Measurements from ENCODE around the gene KCNQ1OT1.
A peak's percentile ranks its signal among the peaks of the same experiment; 100 is the strongest.

KCNQ1OT1 gene

DNA sequence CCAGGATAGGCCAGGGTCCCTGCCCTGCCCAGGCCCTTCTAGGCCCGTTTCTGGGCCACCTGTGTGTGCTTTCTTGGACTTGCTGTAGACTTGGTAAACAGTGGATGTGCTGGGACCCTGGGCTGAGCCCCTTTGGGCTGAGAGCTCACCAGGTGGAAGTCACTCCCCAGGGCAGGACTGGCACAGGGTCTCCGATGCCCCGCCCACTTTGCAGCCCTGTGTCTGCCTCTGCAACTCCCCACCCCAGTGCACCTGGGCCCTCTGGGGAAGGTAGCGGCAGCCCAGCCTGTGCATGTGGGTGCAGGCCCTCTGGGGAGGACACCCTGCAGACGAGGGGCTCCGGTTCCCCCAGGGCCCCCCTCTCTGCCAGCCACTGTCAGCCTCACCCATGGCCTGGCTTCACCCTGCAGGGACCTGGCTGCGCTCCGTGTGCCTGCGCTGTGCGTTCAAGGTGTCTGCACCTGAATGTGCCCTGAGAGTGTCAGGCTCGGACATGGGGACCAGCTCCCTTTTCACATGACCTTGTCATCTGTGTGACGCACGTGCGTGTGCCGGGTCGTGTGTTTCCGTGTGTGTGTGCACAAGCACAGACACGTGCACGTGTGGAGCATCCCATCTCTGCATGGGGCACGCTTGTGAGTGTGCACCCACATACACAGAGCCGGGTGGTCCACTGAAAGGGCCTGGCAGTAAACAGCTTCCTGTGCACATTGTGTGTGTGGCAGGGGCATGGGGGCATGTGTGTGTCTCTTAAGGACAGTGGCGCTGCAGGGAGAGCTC lies 118.5 kb downstream of the KCNQ1OT1 start:
- DNase-seq = peak; percentile 42

- DNase-seq = peak; percentile 35
Observed at GRCh38 chr11:2580571-2581001, 119.2 kb downstream of the KCNQ1OT1 start.

DNA sequence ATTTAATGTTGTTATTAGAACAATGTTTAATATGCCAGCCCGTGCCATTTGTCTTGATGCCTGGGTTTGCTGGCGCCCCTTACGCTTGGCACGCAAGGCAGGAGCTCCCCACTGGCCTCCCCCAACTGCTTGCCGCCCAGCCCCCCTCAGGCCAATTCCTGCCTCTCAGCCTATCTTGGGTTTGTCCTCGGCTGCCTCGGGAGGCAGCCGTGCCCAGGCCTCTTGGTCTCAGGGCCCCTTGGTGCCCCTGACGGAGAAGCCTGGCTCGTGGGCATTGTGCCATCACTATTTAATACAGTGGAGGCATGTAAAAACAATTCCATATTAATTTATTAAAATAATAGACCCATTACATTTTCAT lies 119.8 kb downstream of the KCNQ1OT1 start:
- peak; percentile 21 for DNase-seq

DNA sequence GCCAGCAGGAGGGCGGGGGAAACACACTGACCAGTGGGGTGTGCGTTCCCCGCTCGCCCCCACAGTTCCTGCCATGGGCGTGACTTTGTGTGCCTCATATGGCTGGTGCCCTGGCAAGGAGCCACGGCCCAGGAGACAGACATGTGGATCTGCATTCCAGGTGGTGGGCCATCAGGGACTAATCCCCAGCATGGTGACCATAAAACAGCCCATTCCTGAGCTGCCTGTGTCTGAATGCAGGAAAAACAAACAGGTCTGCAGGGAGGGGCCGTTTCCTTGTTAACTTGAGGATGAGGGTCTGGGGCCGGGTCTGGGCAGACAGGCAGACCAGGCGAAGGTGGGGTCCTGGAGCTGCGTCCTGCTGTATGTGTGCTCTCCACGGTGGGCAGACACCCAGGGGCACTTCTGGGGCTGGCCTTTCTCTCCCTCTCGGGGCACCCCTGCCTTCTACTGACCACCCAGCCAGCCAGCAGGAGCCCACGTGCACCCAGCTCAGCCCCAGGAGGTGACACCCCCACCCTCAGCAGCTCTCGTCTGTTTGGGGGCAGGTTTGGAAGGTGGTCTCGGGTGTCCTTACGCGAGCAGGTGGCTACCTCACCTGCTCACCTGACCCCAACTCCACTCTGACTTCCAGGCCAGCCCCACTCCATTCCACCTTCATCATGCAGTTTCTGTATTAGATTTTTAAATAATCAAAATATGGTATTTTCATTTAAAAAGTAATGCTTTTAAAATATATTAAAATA lies 120.3 kb downstream of the KCNQ1OT1 start:
- DNase-seq = peak; percentile 44

GRCh38 chr11:2578929-2579270 lies 120.9 kb downstream of the KCNQ1OT1 start:
- DNase-seq = no peak

DNA sequence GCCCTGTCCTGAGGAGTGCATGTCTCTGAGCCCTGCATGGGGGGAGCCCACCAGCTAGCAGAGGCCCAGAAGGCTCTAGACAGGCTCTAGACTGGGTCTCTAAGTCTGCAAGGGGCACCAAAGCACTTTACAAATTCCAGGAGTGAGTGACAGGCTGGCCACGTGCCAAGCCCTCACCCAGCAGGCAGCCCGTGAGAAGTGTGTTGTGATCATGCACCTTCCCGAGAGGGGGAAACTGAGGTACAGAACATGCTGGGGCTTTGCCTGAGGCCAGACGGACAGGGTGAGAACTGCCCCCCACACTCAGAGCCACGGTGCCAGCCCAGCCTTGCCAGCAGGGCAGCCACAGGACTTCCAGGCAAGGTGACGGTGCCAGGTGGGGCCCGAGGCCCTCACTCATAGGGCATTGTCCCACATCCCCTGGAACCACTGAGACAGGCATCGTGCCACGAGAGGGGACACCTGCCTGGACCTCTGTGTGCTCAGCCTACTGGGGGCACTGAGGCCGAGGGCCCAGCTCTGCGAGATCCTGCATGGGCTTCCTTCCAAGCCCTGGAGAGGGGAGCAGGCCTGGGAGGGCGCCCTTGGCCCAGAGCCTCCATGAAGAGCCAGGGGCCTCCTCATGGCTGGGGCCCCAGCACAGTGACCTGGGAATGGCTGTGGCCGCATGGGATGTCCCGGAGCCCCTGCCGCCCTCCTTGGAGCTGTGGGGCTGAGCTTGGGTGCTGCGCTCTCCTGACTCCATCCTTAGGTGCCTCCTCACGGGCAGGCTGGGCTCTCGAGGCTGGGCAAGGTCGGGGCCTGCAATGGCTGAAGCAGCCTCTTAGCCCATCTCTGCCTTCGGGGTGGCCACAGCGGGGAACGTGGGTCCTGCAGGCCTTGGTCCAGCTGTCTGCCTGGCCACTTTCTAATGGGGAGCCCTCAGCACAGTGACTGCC lies 121.5 kb downstream of the KCNQ1OT1 start:
- peak; percentile 43 for DNase-seq

- peak; percentile 37 for DNase-seq
Observed at GRCh38 chr11:2577031-2577990, 122.5 kb downstream of the KCNQ1OT1 start.

DNA sequence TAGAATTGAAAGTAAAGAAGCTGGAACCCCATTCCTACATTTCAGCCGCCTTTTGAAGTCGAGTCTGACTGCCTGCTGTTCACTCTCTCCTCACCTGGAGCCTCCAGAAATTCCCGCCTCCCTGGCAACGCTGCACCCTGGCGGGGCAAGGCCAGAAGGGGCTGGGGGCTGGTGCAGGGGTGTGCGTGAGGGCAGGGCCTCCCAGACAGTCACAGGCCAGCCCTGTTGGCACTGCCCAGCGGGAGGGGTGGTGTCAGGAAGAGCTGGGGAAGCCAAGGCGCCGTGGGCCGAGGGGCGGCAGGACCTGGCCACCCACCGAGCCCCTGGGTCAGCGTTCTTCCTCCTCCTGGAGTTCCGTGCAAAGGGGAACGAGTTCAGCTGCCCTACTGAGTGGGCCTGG lies 123.2 kb downstream of the KCNQ1OT1 start:
- peak; percentile 46 for DNase-seq

- DNase-seq = peak; percentile 41
Observed at GRCh38 chr11:2576111-2576510, 123.7 kb downstream of the KCNQ1OT1 start.

DNA sequence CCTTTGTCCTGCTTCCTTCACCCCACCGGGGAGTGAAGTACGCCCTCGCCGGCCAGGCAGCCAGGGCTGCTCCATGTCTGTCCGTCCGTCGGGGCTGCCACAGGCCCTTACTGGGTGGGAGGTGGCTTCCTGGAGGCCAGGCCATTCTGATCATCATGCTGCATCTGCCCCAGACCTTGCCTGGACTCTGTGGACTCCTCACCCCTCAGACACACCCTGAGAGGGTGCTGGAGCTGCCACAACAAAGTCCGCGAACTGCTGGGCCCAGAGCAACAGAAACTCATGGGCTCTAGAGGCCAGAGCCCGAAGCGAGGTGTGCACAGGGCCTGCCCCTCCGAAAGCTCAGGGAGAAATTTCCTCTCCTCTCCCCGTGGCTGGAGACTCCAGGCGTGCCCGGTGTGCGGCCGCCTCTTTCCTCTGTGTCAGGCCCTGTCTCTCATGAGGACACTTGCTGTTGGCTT lies 124.2 kb downstream of the KCNQ1OT1 start:
- DNase-seq = peak; percentile 43

GRCh38 chr11:2574553-2575535 lies 125.0 kb downstream of the KCNQ1OT1 start:
- DNase-seq = peak; percentile 67

GRCh38 chr11:2574043-2574552 lies 125.7 kb downstream of the KCNQ1OT1 start:
- no peak for DNase-seq

DNA sequence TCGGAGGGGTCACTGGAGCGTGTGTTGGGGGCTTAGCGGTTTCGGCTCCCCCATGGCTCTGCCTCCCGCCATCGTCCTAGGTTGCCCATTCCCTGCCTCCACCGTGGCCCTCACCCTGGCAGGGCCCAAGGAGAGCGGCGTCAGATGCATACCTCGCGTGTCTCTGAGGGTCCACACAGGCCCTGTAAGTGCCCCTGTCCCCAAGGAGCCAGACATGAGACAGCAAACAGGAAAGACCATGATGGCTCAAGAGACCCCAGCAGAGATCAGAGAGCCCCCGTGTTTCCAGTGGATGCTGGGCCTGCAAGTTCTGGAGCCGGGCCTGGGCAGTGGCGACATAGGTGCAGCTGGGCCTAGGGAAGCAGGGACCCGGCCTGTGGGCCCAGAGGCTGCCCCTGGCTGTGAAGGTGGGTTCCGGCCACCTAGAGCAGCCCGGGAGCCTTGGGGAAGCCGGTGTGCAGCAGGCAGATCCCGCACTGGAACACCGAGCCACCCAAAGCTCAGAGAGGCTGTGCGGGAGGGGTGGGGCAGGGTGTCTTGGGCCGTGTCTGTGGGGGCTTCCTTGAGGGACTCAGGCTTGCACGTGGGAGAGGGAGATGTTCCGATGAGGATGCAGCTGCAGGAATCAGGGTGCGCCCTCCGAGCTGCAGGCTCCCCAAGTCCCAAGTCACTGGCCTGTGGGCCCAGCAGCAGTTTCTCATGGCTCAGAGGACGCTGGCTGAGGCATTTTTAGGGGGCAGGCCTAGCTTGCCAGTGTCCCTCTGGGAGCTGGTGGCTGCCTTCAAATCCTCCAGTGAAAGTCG lies 126.4 kb downstream of the KCNQ1OT1 start:
- DNase-seq = peak; percentile 30

GRCh38 chr11:2572491-2573239 lies 127.1 kb downstream of the KCNQ1OT1 start:
- peak; percentile 19 for DNase-seq

DNA sequence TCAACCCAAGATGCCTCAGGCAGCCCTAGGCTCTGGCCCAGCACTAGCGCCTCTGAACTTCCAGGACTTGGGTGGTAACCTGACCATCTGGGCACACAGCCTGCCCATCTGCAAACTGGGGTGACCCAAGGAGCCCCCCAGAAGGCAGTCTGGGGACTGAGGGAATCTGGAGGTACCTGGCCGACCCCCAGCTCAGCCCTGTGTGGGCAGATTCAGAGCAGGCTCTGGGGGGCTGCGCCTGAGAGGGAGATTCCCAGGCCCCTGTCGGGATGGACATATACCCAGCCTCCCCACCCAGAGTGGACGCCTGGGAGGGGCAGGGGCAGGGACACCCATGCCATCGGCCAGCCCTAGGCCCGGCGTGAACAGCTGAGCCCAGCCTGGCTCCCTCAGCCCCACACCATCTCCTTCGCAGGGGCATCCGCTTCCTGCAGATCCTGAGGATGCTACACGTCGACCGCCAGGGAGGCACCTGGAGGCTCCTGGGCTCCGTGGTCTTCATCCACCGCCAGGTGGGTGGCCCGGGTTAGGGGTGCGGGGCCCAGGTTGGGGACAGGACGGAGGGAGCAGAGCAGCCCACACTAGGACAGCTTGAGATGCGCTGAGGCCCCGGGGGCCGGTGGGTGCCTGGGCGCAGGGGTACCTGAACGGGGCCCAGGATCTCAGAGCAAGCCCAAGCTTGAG lies 128.1 kb downstream of the KCNQ1OT1 start:
- no peak for DNase-seq

- peak; percentile 21 for DNase-seq
Observed at GRCh38 chr11:2570841-2571597, 128.8 kb downstream of the KCNQ1OT1 start.

DNA sequence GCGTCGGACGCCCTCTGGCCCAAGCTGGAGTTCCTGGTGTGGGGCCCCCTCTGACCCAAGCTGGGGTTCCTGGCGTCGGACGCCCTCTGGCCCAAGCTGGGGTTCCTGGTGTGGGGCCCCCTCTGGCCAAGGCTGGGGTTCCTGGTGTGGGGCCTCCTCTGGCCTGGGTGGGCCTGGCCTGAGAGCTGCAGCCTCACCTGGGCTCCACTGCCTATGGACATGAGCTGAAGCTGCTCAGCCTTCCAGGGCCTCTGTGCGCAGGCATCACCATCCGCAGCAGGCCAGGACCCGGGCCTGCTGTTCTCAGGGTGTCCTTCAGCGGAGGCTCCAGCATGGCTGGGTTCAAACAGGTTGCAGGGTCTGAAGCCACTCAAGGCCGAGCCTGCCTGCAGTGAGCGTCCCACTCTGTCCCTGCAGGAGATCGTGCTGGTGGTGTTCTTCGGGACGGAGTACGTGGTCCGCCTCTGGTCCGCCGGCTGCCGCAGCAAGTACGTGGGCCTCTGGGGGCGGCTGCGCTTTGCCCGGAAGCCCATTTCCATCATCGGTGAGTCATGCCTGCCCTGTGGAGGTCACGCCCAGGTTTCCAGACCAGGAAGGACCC lies 129.5 kb downstream of the KCNQ1OT1 start:
- peak; percentile 18 for DNase-seq

Measured in right forelimb (tissue), 1 donor.